Epidermal melanocyte (primary cell): ENCODE measurements around the gene DCTN2.
"Not testable (repeated sequence)": the region's sequence is repeated elsewhere in the genome, so short reads cannot be mapped to it uniquely, and the experiment has no call there.

ENCODE experiments used
- DNase-seq: peaks from one replicate; pipeline ENCODE4 v3.0.0; 2011; ENCODE audit warnings: low spot score; ENCODE audit not compliant: insufficient read length

DCTN2 gene

GRCh38 chr12:57516617-57517153 is 30.3 kb downstream of the DCTN2 start:
- DNase-seq, result no peak

- DNase-seq, result no peak
Measured at GRCh38 chr12:57515934-57516541, 31.0 kb downstream of the DCTN2 start.

- no peak for DNase-seq
Measured at GRCh38 chr12:57515408-57515933, 31.5 kb downstream of the DCTN2 start.

GRCh38 chr12:57514720-57515407 is 32.1 kb downstream of the DCTN2 start:
- no peak for DNase-seq

GRCh38 chr12:57514246-57514645 is 32.7 kb downstream of the DCTN2 start:
- DNase-seq, result not testable (repeated sequence)

- not testable (repeated sequence) for DNase-seq
Measured at GRCh38 chr12:57513677-57514076, 33.3 kb downstream of the DCTN2 start.

GRCh38 chr12:57513266-57513665 is 33.7 kb downstream of the DCTN2 start:
- DNase-seq, result no peak

- no peak for DNase-seq
Measured at GRCh38 chr12:57512665-57513064, 34.3 kb downstream of the DCTN2 start.

- DNase-seq, result no peak
Measured at GRCh38 chr12:57511588-57512325, 35.2 kb downstream of the DCTN2 start.

- DNase-seq, result no peak
Measured at GRCh38 chr12:57511161-57511560, 35.8 kb downstream of the DCTN2 start.

- not testable (repeated sequence) for DNase-seq
Measured at GRCh38 chr12:57507796-57508195, 39.2 kb downstream of the DCTN2 start.

- DNase-seq, result not testable (repeated sequence)
Measured at GRCh38 chr12:57506541-57506940, 40.5 kb downstream of the DCTN2 start.

GRCh38 chr12:57502311-57502969 is 44.6 kb downstream of the DCTN2 start:
- not testable (repeated sequence) for DNase-seq

- DNase-seq, result no peak
Measured at GRCh38 chr12:57500213-57500612, 46.8 kb downstream of the DCTN2 start.

- no peak for DNase-seq
Measured at GRCh38 chr12:57498571-57498970, 48.4 kb downstream of the DCTN2 start.

- no peak for DNase-seq
Measured at GRCh38 chr12:57498132-57498502, 48.9 kb downstream of the DCTN2 start.

GRCh38 chr12:57497223-57498131 is 49.5 kb downstream of the DCTN2 start:
- no peak for DNase-seq

GRCh38 chr12:57496822-57497221 is 50.2 kb downstream of the DCTN2 start:
- no peak for DNase-seq

GRCh38 chr12:57495051-57495701 is 51.8 kb downstream of the DCTN2 start:
- DNase-seq, result not testable (repeated sequence)
